PFSK-1 (cell line): ENCODE results near the gene ANKRD33B.

Source experiments
- FOXP2 ChIP-seq: optimal IDR thresholded peaks from 2 replicates; pipeline ENCODE3; 2011; ENCODE audit warnings: borderline replicate concordance, control low read depth, inconsistent platforms; ENCODE audit not compliant: insufficient read depth; ENCODE audit errors: extremely low read length, extremely low read depth
- POLR2AphosphoS5 ChIP-seq: IDR thresholded peaks from 2 replicates; pipeline ENCODE4 v1.6.1; 2012; ENCODE audit warnings: low read depth, mild to moderate bottlenecking, control low read depth, low read length, moderate library complexity
- REST ChIP-seq, 2 experiments: IDR thresholded peaks; 2 replicates each; pipeline versions ENCODE4 v1.6.1 to v1.8.0; 2011 to 2012; ENCODE audit warnings: low read depth in 2 of 2, low read length in 2 of 2, control low read depth in 1 of 2, inconsistent platforms in 1 of 2, mild to moderate bottlenecking in 1 of 2, moderate library complexity in 1 of 2; ENCODE audit not compliant: insufficient read depth in 1 of 2
- SIN3A ChIP-seq: IDR thresholded peaks from 2 replicates; pipeline ENCODE4 v1.6.1; 2012; ENCODE audit warnings: mild to moderate bottlenecking, low read length, moderate library complexity, borderline replicate concordance; ENCODE audit not compliant: insufficient read depth
- TAF1 ChIP-seq: IDR thresholded peaks from 2 replicates; pipeline ENCODE4 v1.6.1; 2012; ENCODE audit warnings: low read length, control low read depth, borderline replicate concordance; ENCODE audit not compliant: insufficient read depth

ANKRD33B gene

GRCh38 chr5:10550222-10550995 is 13.5 kb upstream of the ANKRD33B start:
- TF ChIP-seq FOXP2 (no peak), REST (IDR thresholded peaks at IDR 0.05; ENCODE audit: insufficient read depth in 1 of 2, low read depth in 2 of 2, low read length in 2 of 2) (no peak)

GRCh38 chr5:10551782-10552138 is 12.1 kb upstream of the ANKRD33B start:
- TF ChIP-seq TAF1 (no peak), POLR2AphosphoS5 (no peak), FOXP2 (no peak), REST (IDR thresholded peaks at IDR 0.05; ENCODE audit: insufficient read depth in 1 of 2, low read depth in 2 of 2, low read length in 2 of 2) (no peak), SIN3A (no peak)

GRCh38 chr5:10552183-10553143 is 11.4 kb upstream of the ANKRD33B start:
- no peak for TF ChIP-seq FOXP2
- no peak for TF ChIP-seq SIN3A
- TF ChIP-seq REST (IDR thresholded peaks at IDR 0.05; ENCODE audit: insufficient read depth in 1 of 2, low read depth in 2 of 2, low read length in 2 of 2) = no peak
- no peak for TF ChIP-seq POLR2AphosphoS5
- TF ChIP-seq TAF1 = no peak

GRCh38 chr5:10553476-10553875 is 10.4 kb upstream of the ANKRD33B start:
- TF ChIP-seq SIN3A = no peak
- no peak for TF ChIP-seq POLR2AphosphoS5
- TF ChIP-seq REST (IDR thresholded peaks at IDR 0.05; ENCODE audit: insufficient read depth in 1 of 2, low read depth in 2 of 2, low read length in 2 of 2) = no peak
- no peak for TF ChIP-seq TAF1
- no peak for TF ChIP-seq FOXP2
